HG03432 (cell line): ENCODE results near the gene BCAS1.
A peak's percentile ranks its signal among the peaks of the same experiment; 100 is the strongest.

Experiments used
- ATAC-seq: cut with Tn5 transposase; IDR thresholded peaks from one replicate; pipeline ENCODE4 v1.9.1; 2021; ENCODE audit warnings: mild to moderate bottlenecking, moderate library complexity; ENCODE audit not compliant: unreplicated experiment

Gene BCAS1

DNA sequence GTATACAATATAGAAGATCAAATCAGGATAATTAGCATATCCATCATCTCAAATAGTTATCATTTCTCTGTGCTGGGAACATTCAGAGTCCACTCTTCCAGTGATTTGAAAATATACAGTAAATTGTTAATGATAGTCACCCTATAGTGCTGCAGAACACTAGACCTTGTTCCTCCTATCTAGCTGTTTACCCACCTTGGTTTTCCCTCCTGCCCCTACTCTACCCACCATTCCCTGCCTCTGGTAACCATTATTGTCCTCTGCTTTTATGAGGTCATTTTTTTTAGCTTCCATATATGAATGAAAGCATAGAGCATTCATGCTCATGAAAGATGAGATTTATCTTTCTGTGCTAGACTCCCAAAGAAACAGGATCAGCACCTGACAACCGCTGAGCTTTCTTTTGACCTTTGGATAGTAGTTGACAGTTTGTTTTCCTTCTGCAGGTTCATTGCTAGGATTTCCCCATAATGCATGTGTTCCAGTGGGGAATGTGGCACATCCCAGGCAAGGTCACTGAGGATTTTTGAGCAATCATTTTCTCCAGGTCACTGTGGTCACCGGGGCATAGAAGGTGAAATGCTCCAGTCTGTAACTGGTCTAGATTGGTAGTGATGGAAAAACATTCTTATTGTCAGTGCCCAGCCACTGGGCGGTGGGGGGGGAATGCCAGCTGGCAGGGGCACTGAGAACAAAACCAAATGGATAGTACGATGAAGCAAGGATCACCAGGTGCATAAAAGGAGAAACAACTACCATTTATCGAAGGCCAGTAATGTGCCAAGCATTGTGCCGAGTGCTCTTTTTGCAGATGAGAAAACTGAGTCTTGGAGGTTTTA lies 33.6 kb upstream of the BCAS1 start:
- no peak for ATAC-seq

DNA sequence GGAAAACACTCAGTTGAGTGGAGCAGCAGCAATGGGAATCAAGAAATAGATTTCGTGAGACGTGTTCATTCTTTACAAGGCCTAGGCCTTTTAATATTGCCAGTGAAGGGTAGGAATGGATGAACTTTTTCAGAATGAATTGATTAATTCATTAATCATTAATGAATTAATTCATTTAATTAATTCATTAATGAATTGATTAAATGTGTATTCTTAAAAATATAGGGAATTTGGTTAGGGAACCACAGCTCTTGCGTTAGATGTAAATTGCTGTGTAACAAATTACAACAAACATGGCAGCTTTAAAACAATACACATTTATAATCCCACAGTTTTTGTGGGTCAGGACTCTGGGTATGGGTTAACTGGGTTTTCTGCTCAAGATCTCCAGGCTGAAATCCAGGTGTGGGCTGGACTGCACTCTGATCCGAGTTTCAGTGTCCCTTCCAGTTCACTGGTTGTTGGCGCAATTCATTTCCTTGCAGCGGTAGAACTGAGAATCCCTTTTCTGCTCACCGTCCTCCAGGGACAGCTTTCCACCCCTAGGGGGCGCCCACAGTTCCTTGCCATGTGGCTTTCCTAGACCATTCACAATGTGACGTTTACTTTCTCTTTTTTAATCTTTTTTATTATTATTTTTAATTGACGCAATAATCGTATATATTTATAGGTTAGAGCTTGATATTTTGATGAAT lies 32.8 kb upstream of the BCAS1 start:
- ATAC-seq: peak; percentile 92

DNA sequence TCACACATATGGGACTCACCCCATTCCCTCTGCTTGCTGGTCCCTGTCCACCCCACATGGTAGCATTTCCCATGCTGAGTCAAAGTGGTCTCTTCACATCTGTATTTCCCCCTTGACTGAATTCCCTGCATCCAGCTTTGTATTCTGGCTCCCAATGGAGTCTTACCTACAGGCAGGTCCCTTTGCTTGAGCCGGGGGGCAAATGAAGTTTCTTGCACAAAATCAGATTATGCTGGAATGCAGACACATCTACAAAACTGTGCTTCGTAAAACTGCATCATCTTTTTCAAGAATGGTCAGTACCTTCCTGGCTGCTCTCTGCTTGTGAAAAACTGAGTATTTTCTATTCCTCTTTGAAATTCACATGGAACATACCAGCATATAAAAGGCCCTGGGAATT lies 32.1 kb upstream of the BCAS1 start:
- ATAC-seq: no peak

DNA sequence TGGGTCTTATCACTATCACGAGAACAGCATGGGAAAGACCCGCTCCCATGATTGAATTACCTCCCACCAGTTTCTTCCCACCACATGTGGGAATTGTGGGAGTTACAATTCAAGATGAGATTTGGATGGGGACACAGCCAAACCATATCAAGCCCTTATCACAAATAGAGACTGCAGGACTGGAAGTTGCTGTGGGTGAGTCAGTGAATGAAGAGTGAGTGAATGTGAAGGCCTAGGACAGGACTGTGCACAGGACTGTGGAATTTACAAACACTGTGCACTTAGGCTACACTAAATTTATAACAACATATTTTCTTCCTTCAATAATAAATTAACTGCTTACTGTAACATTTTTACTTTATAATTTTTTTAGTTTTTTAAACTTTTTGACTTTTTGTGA lies 30.2 kb upstream of the BCAS1 start:
- no peak for ATAC-seq

DNA sequence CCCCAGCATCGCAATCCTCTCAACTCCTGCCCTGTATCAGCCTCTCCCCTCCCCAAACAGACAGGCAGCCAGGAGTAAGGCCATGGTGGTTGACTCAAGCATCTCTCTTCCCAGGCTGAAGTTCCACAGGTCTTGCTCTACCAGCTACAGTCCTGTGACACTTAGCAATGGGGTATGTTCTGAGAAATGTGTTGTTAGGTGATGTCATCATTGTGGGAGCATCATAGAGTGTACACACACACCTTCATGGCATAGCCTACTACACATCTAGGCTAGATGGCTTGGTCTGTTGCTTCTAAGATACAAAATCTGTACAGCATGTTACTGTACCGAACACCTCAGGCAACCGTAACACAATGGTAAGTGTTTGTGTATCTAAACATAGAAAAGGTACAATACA lies 29.5 kb upstream of the BCAS1 start:
- ATAC-seq: no peak

DNA sequence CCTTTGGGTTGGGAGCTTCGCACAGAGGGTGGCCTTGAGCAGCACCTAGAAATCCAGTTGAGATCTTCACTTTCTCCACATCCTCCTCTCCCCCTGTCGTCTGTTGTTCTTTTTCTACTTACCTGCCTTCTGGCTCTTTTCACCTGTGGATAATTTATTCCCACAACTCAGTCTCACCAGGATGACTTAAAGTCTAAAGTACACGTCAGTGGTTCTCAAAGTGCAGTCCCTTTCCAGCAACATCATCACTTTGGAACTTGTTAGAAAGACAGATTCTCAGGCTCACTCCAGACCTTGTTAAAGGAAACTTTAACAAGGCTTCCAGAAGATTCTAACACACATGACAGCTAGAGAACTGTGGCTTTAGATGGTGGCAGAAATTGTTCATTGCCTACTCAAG lies 27.7 kb upstream of the BCAS1 start:
- no peak for ATAC-seq

DNA sequence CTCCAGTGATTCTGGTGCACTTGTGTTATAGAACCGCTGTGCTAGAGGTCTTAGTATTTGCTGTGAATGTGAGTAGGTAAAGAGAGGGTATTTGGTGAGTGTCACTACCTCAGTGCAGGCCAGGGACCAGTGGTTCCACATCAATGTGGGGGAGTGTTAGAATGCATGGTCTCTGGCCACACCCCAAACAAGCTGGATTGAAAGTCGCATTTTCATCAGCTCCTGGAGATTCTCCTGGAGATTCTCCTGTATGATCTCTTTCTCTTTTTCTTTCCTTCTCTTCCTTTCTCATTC lies 26.8 kb upstream of the BCAS1 start:
- ATAC-seq: no peak

DNA sequence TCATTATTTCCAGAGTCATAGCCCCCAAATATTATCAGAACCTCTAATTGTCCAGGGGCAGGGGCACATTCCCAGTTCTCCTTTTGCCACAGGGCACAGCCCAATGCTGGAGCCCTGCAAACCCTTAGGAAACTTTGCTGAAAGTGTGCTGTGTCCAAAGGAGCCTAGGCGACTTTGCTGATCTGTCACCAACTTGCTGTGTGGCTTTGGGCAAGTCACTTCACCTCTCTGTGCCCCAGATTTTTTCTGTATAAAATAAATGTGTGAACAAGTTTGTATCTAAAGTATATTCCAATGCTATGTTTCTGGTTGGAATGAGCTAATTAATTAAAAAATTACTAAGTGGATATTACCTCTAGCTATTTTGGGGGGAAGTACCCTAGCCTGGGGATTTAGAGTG lies 25.4 kb upstream of the BCAS1 start:
- no peak for ATAC-seq

DNA sequence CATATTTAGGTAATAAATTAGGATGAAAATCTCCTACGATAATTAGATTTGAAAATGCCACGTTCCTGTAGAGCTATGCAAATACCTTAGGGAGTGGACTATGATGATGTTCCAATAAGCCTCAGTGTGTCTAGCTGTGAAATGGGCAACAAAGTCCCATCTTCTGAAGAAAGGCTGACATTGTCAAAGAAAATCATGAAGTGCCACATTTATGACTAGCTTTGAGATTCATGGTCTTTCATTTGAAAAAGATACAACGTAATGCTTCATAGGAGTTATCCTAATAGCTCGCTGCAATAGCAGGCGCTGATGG lies 23.8 kb upstream of the BCAS1 start:
- no peak for ATAC-seq

DNA sequence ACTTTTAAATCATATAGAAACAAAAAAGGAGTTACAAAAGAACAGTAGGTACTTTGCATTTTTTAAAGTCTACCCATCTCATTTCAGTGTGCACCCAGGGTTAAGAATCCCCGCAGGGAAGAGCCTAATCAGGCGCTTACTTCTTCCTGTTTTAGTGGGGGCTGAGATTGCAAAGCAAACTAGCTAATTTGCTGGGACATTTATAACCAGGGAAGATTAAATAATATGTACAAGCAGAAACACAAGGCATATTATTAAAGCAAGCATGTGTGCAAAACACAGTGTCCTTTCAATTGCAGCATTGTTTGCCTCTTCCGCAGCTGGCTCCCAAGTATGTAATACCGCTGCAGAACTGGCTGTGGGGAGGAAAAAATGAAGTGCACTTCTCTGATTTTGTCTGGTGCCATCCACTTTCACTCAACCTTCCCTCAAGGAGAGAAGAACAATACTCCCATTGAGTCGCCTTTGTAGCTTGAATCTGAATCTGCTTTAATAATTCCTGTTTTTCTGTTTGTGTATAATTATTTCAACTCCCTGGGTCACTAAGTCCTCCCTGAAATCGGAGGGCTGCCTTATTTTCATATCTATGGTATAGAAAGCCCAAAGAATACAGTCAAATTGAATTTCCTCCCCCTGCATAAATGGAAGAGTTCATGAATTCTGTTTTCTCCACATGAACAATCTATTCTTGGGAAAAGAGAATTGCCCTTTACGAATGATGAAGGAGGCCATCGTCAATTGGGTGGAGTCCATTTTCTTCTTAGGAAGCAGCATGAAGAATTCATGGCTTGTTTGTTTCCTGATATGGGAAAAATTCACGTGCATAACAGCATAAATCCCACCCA lies 23.3 kb upstream of the BCAS1 start:
- ATAC-seq: no peak

DNA sequence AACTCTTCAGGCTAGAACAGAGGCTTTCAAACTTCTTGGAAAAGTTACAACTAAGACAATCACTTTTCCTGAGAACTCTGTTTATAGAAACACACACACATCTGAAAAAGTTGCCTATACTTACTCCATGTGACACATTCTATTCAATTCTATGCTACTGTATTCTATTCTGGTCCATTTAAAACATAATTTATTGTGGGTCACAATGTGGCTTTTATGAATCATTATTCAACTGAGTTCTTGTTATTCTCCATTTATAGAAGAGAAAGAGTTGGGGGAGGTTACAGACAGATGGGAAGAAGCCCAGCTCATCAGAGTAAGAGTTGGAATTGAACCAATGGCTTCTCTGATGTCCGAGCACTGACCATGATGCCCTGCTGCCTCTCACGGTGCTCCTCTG lies 21.6 kb upstream of the BCAS1 start:
- ATAC-seq: no peak

DNA sequence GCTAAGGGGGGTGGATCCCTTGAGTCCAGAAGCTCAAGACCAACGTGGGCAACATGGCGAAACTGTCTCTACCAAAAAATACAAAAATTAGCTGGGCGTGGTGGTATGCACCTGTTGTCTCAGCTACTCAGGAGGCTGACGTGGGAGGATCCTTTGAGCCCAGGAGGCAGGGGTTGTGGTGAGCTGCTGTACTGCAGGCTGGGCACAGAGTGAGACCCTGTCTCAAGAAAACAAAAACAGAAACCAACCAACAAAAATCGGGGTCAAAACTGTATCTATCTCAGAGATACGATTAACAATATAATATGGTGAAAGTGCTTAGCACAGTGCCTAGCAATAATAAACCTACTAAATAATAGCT lies 20.7 kb upstream of the BCAS1 start:
- ATAC-seq: peak; percentile 14

DNA sequence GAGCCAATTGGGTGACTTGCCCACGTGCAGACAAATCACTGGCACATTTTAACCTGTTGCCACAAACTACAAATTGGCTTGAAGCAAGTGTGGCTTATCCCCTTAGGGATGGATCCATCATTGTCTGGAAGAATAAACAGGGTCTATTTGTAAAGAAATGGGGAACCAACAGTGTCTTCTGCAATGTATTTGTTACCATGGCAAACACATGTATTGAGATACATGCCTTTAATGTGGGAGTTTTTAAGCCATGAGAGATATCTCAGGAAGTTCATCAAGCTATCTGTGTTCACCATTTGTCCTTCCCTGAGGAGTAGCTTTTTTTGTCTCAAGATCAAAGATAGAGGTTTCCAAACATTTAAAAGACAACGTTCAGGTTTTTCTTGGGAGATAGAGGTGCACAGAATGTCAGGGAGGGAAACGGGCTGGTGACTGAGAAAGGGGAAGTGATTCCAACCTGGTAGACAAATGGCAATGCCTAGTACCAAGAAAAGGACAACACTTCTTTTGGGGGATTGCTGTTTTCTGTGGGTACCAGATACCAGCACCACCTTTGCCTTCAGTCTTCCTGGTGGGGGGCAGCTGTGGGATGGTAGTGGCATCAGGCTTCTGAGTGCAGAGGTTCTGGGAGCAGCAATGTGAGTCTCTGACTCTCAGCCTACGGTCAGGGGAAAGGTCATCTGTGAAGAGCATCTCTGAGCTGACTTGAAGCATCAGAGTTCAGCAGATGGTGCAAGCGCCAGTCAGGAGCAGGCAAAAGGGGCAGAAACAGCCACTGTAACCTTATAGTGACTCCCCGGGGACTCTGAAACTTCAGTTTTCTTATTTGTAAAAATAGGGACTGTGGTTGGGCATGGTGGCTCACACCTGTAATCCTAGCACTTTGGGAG lies 20.1 kb upstream of the BCAS1 start:
- peak; percentile 69 for ATAC-seq

DNA sequence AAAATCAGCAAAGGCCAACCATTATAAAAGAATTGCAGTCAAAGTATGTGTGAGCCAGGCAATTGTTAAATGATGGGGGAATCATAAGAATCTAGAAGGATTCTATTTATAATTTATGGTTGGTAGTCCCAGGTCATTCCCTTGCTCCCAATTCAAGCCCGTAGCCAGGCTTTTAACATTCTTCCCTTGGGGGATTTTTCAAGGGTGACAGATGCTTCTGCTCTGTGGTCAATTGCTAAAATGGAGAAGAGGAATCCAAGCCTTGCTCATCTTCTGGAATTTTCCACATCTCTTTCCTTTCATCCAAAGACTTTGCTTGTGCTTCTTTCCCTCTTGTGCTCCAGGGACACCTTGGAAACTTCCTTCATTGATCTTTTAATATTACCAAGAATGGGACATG lies 18.0 kb upstream of the BCAS1 start:
- no peak for ATAC-seq

DNA sequence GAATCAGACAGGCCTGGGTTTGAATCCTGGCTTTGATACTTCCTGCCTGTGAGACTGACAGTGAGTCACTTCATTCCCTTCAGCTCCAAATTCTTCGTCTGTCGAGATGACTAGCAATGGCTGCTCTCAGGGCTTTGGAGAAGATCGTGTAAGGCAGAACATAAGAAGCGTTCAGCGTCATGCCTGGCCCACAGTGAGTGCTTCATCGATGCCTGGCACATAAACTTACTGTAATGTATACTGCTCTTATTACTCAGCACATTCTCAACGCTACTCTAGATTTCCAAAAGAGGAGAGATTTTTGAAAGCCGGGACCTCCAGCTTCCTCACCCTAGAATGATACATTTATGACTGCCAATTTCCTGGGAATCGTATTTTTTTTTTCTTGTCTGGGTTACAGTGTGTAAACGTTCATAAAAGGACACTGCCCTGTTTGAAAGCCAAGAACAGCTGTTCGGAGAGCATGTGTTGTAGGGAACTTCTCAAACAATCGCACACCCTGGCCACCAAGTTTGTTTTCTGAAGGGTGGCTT lies 16.2 kb upstream of the BCAS1 start:
- no peak for ATAC-seq

DNA sequence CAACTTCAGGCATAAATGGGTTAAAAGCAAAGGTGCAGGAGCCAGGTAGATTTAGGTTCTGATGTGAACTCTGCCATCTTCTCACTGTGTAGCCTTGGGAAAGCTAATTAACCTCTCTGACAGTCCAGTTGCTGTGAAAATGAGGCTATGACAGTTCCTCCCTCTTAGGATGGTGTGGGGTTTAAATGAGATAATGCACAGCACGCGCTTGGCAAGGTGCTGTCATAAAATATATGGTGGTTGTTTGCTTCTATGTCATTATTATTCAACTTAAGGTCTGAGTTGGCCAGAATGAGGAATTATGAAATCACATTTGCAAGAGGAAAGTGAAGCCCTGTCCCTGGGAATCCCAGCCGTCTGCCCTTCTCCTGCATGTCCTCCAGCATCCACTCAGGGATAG lies 15.5 kb upstream of the BCAS1 start:
- no peak for ATAC-seq

DNA sequence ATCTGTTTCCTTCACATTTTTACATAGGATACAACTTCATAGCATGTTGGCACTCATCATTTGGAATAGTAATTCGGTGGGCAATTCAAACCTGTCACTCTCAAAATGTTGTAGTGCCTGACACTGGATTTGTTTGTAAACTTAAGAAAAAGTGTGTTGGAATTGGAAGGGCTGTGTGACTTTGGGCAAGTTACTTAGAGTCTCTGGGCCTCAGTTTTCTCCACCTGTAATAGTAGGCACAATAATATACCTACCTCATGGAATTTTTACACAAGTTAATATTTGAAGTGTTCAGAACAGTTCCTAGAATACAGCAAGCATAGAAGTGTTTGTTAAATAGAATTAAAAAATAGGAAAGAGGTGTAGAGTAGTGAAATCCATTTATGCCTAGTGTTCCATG lies 15.0 kb upstream of the BCAS1 start:
- ATAC-seq: no peak

DNA sequence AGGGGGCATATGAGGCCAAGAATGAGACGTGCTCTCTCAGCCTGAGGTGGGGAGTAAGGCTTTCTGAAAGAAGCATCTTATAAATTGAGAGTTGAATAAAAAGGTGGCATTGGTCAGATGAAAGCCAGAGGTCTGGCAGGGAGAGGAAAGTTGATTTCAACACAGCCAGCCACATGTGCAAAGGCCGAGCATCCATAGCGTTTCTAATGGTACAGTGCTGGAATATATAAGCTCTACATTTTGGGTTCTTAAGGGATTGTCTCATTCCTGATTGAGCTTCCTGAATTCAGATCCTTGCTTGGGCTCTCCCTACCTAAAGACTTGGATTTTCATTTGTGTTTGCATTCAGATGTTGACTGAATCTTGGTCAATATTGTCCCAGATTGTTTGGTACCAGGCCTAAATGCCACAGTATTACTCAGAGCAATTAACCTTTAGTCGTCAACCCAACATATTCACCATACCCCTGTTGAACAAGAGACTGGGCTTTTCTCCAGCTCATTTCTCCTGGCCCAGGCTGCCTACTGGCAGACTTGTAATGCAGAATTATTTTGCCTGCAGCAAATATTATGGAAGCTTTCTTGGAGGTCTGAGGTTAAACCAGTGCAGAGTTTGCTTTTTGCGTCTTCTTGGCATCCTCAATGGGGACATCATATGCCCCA lies 14.5 kb upstream of the BCAS1 start:
- no peak for ATAC-seq

DNA sequence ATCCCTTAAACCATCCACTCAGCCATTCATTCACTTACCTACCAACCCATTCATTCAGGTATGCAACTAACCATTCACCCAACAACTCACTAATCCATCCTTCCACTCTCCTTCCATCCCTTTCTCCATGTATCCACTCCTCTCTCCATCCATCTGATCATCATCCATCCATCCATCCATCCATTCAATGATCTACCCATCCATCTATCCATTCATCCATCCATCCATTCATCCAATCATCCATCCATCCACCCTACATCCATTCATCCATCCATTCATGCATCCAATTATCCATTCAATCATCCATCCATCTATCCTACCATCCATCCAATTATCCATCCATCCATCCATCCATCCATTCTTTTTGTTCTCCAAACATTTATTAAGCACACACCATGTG lies 13.8 kb upstream of the BCAS1 start:
- no peak for ATAC-seq

DNA sequence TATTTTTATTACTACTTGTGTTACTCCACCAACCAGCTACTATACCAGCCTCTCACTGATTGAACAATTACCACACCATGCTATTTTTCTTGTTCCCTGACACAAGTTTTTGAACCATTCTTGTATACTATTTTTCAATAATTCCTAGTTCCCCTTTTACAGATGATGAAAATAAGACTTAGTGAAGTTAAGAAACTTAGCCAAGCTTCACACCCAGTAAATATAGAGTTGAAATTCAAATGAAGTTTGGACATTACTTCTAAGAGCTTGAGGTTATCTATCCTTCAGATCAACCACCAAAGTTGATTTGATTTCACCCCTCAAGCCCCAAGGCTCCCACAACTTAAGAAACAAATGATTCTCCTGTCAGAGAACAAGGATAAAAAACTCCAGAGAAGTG lies 13.1 kb upstream of the BCAS1 start:
- ATAC-seq: peak; percentile 67
